ENCODE measurements around the gene CHIT1. TPM values are rescaled to one million over a fixed set of nuclear protein-coding genes. Genes with fewer than 3 reads are reported as not detected.

Gene CHIT1
- polyA plus RNA-seq, 1 of the 3 experiments (the other 2 are of a cell fraction): not detected

- no peaks in the 10 kb centered on the region for H3K9me3 ChIP-seq
- 68% methylated on average over 5 of the region's 5 CpGs for WGBS (ENCODE audit: low lambda C conversion rate)
- no peaks in the 10 kb centered on the region for H4K20me1 ChIP-seq (ENCODE audit: insufficient read depth)
- no peak overlapping the region for H3K27ac ChIP-seq (ENCODE audit: low read depth in 2 of 2, low read length in 1 of 2)
- POLR2A ChIA-PET: no interaction called here
- no peak overlapping the region for H3K4me2 ChIP-seq
- H3K9ac ChIP-seq: no peak overlapping the region
- H3K4me3 ChIP-seq (ENCODE audit: low read depth in 2 of 2, low read length in 1 of 2): no peak overlapping the region
- H3K9me2 ChIP-seq: no peaks in the 10 kb centered on the region
- H3K79me2 ChIP-seq (ENCODE audit: insufficient read depth): no peaks in the 10 kb centered on the region
- TF ChIP-seq CTCF (IDR thresholded peaks at IDR 0.05): no peak
- TF ChIP-seq MAX (IDR thresholded peaks at IDR 0.05; ENCODE audit: low read depth): no peak
- TF ChIP-seq TCF12 (IDR thresholded peaks at IDR 0.05): no peak
- TF ChIP-seq YY1 (IDR thresholded peaks at IDR 0.05; ENCODE audit: low read depth): no peak
- TF ChIP-seq GATA2 (CRISPR knock-in tag; IDR thresholded peaks at IDR 0.05): no peak
- no peak for TF ChIP-seq EP300 (IDR thresholded peaks at IDR 0.05; ENCODE audit: borderline replicate concordance in 1 of 2, low read depth in 1 of 2, low read length in 1 of 2)
- TF ChIP-seq RAD21 (IDR thresholded peaks at IDR 0.05; ENCODE audit: low read length): no peak
- TF ChIP-seq POLR2AphosphoS5 (IDR thresholded peaks at IDR 0.05; ENCODE audit: low read depth, low read length): no peak
- TF ChIP-seq NRF1 (IDR thresholded peaks at IDR 0.05; ENCODE audit: low read depth, low read length): no peak
- TF ChIP-seq ZBTB33 (IDR thresholded peaks at IDR 0.05; ENCODE audit: borderline replicate concordance, low read depth): no peak
- no peak for TF ChIP-seq GABPA (IDR thresholded peaks at IDR 0.05; ENCODE audit: low read depth)
- no peak for TF ChIP-seq FOXJ3 (CRISPR knock-in tag; IDR thresholded peaks at IDR 0.05)
- TF ChIP-seq RCOR1 (IDR thresholded peaks at IDR 0.05; ENCODE audit: low read length): no peak
- TF ChIP-seq TEAD4 (IDR thresholded peaks at IDR 0.05; ENCODE audit: borderline replicate concordance, insufficient read depth): no peak
- CTCF ChIA-PET: interaction anchor here (0.9 to 4.8 kb wide), 16 partner anchors 11 to 145 kb away, joined by 3 to 49 read pairs (median 12); partner anchors contain the start of genes ADORA1 and PPFIA4
- no peak for DNase-seq
- no peaks in the 10 kb centered on the region for H3F3A ChIP-seq (replicated peaks; ENCODE audit: insufficient read depth)
- peaks cover 17% of the 10 kb centered on the region in 2 experiments; a peak in 2 of 4 replicates for H3K4me1 ChIP-seq (ENCODE audit: control insufficient read depth in 1 of 2, insufficient read depth in 2 of 2, low read depth in 1 of 2, low read length in 1 of 2)
- no peaks in the 10 kb centered on the region for H3K27me3 ChIP-seq (ENCODE audit: insufficient read depth)
- no peak overlapping the region for H2AFZ ChIP-seq (ENCODE audit: low read depth)
- no peaks in the 10 kb centered on the region for H3K36me3 ChIP-seq (replicated peaks in 1 of 2; ENCODE audit: control insufficient read depth in 1 of 2, insufficient read depth in 2 of 2, low read length in 1 of 2)
These were observed 55.9 kb downstream of the CHIT1 start for GRCh38 chr1:203173566-203173965.

- Histone ChIP-seq H3K27me3 (ENCODE audit: insufficient read depth) (no peaks in the 10 kb centered on the region), H2AFZ (ENCODE audit: low read depth) (no peak overlapping the region), H3K9me2 (no peaks in the 10 kb centered on the region), H3K4me3 (ENCODE audit: low read depth in 2 of 2, low read length in 1 of 2) (no peak overlapping the region), H3K4me1 (ENCODE audit: control insufficient read depth in 1 of 2, insufficient read depth in 2 of 2, low read depth in 1 of 2, low read length in 1 of 2) (peaks cover 12 to 13% of the 10 kb centered on the region in 2 experiments; a peak in 2 of 4 replicates), H3K36me3 (replicated peaks in 1 of 2; ENCODE audit: control insufficient read depth in 1 of 2, insufficient read depth in 2 of 2, low read length in 1 of 2) (no peaks in the 10 kb centered on the region), H3F3A (replicated peaks; ENCODE audit: insufficient read depth) (no peaks in the 10 kb centered on the region), H3K9ac (no peak overlapping the region), H3K4me2 (no peak overlapping the region), H3K9me3 (no peaks in the 10 kb centered on the region), H3K79me2 (ENCODE audit: insufficient read depth) (no peaks in the 10 kb centered on the region), H3K27ac (ENCODE audit: low read depth in 2 of 2, low read length in 1 of 2) (no peak overlapping the region), H4K20me1 (ENCODE audit: insufficient read depth) (no peaks in the 10 kb centered on the region)
- no peak for DNase-seq
- POLR2A ChIA-PET: no interaction called here
- CTCF ChIA-PET: interaction anchor here (0.9 to 4.8 kb wide), 28 partner anchors 9 to 145 kb away, joined by 3 to 49 read pairs (median 9); partner anchors contain the start of genes ADORA1 and PPFIA4
- 40% methylated on average over 1 of the region's 2 CpGs for WGBS (ENCODE audit: low lambda C conversion rate)
- TF ChIP-seq ELF1 (IDR thresholded peaks at IDR 0.05): no peak
- no peak for TF ChIP-seq GABPA (IDR thresholded peaks at IDR 0.05; ENCODE audit: low read depth)
- TF ChIP-seq MEF2A (IDR thresholded peaks at IDR 0.05; ENCODE audit: borderline replicate concordance, low read depth): no peak
- TF ChIP-seq USF2 (IDR thresholded peaks at IDR 0.05; ENCODE audit: borderline replicate concordance, low read depth, low read length): no peak
- no peak for TF ChIP-seq SMC3 (IDR thresholded peaks at IDR 0.05; ENCODE audit: low read depth, low read length)
- TF ChIP-seq SIN3A (IDR thresholded peaks at IDR 0.05; ENCODE audit: borderline replicate concordance, low read depth, low read length): no peak
- TF ChIP-seq MXI1 (IDR thresholded peaks at IDR 0.05; ENCODE audit: low read depth, low read length): no peak
- TF ChIP-seq CHD2 (IDR thresholded peaks at IDR 0.05; ENCODE audit: low read length, partially characterized antibody): no peak
- no peak for TF ChIP-seq PBX3 (IDR thresholded peaks at IDR 0.05)
- no peak for TF ChIP-seq USF1 (IDR thresholded peaks at IDR 0.05; ENCODE audit: borderline replicate concordance, low read depth)
- no peak for TF ChIP-seq RAD21 (IDR thresholded peaks at IDR 0.05; ENCODE audit: low read length)
These were observed 56.4 kb downstream of the CHIT1 start for GRCh38 chr1:203173011-203173555.
